Sigmoid colon (tissue), 7 donors: ENCODE measurements around the gene SCYGR2. TPM values are rescaled to one million over a fixed set of nuclear protein-coding genes. Genes with fewer than 3 reads are reported as not detected.

Source experiments
- DNase-seq: peaks from one replicate; pipeline ENCODE4 v3.0.0-alpha.2; 2019
- H3K27ac ChIP-seq, 4 donors: fragments of 200-600 bp; sonication (generic); one replicate each; pipeline ENCODE4 v1.5.1; 2016 to 2019; ENCODE audit warnings: mild to moderate bottlenecking in 1 of 4
- H3K27me3 ChIP-seq, 3 donors: fragments of 200-600 bp; sonication (generic); one replicate each; pipeline ENCODE4 v1.5.1; 2019; ENCODE audit warnings: mild to moderate bottlenecking in 1 of 3
- H3K36me3 ChIP-seq, 4 donors: fragments of 200-600 bp; sonication (generic); one replicate each; pipeline ENCODE4 v1.5.1; 2016 to 2019
- H3K4me1 ChIP-seq, 4 donors: fragments of 200-600 bp; sonication (generic); one replicate each; pipeline ENCODE4 v1.5.1; 2017 to 2019
- H3K4me3 ChIP-seq, 4 donors: fragments of 200-600 bp; sonication (generic); one replicate each; pipeline ENCODE4 v1.5.1; 2017 to 2019; ENCODE audit warnings: mild to moderate bottlenecking in 2 of 4, moderate library complexity in 1 of 4
- H3K9me3 ChIP-seq, 4 donors: fragments of 200-600 bp in 3 of 4; sonication (generic) in 3 of 4; one replicate each; pipeline versions ENCODE4 v1.5.1 to v1.6.1; 2013 to 2019
- CTCF ChIP-seq, 4 experiments: fragments of 450-650 bp in 3 of 4; fragments of 200-600 bp in 1 of 4; IDR thresholded peaks; one replicate each; pipeline ENCODE4 v1.5.1; 2016 to 2019; ENCODE audit warnings: antibody characterized with exemption in 4 of 4, mild to moderate bottlenecking in 3 of 4, moderate library complexity in 2 of 4
- EP300 ChIP-seq, 4 donors: sonication (generic); formaldehyde crosslinking; IDR thresholded peaks; one replicate each; pipeline ENCODE4 v1.6.1; 2017; ENCODE audit warnings: antibody characterized with exemption in 4 of 4
- POLR2A ChIP-seq, 2 donors: fragments of 450-650 bp; IDR thresholded peaks; one replicate each; pipeline ENCODE4 v1.6.1; 2016; ENCODE audit warnings: antibody characterized with exemption in 2 of 2, mild to moderate bottlenecking in 2 of 2, moderate library complexity in 2 of 2
- POLR2AphosphoS5 ChIP-seq, 4 donors: sonication (generic); formaldehyde crosslinking; IDR thresholded peaks; one replicate each; pipeline ENCODE4 v1.6.1; 2017; ENCODE audit warnings: antibody characterized with exemption in 4 of 4
- WGBS, 2 donors: extraction: QIAGEN DNeasy Blood & Tissue Kit; methylation state at CpG; one replicate each; pipeline ENCODE4 v1.1.7; 2013; 5-methylcytosine and 5-hydroxymethylcytosine counted together
- intact Hi-C: fragments of 100-400 bp; cut with DNase I; formaldehyde crosslinking; loops from one replicate; pipeline ENCODE4 v1.15.1; 2023
- polyA plus RNA-seq, 3 donors: library from polyadenylated mRNA; stranded (reverse); fragments of 200-250 nt; gene quantifications; one replicate each; pipeline ENCODE4 v1.2.3, GENCODE V29; 2013
- total RNA-seq, 4 donors: library from RNA; depleted of rRNA; stranded (reverse); fragments of >200 nt; gene quantifications; one replicate each; pipeline ENCODE4 v1.1.0, GENCODE V29; 2016
- donor health status: healthy with polysubstance abuse.
- donor health status: Bipolar disorder and iron deficiency.
- donor health status: healthy.

SCYGR2 gene
- total and polyA plus RNA-seq, 7 donors = not detected

GRCh38 chr2:227642656-227643055 lies 44.0 kb downstream of the SCYGR2 start:
- DNase-seq = no peak
- H3K36me3 ChIP-seq = no peaks in the 10 kb centered on the region
- intact Hi-C loops = no loop called here
- no peaks in the 10 kb centered on the region for H3K4me1 ChIP-seq
- H3K9me3 ChIP-seq = no peaks in the 10 kb centered on the region
- H3K27ac ChIP-seq = no peak overlapping the region
- 57% methylated on average over 2 of the region's 2 CpGs for WGBS, 2 donors
- TF ChIP-seq POLR2A (IDR thresholded peaks at IDR 0.05) = no peak
- no peak for TF ChIP-seq CTCF (IDR thresholded peaks at IDR 0.05)
- TF ChIP-seq EP300 (IDR thresholded peaks at IDR 0.05) = no peak
- no peak for TF ChIP-seq POLR2AphosphoS5 (IDR thresholded peaks at IDR 0.05)
- H3K4me3 ChIP-seq = no peak overlapping the region
- H3K27me3 ChIP-seq = no peaks in the 10 kb centered on the region

GRCh38 chr2:227643990-227644551 lies 45.4 kb downstream of the SCYGR2 start:
- DNase-seq = no peak
- H3K9me3 ChIP-seq = no peaks in the 10 kb centered on the region
- H3K4me1 ChIP-seq = no peaks in the 10 kb centered on the region
- WGBS, 2 donors = 62 to 77% methylated on average over 5 of the region's 5 CpGs
- TF ChIP-seq POLR2A (IDR thresholded peaks at IDR 0.05) (no peak), CTCF (IDR thresholded peaks at IDR 0.05) (no peak), EP300 (IDR thresholded peaks at IDR 0.05) (no peak), POLR2AphosphoS5 (IDR thresholded peaks at IDR 0.05) (no peak)
- no peak overlapping the region for H3K27ac ChIP-seq
- no peak overlapping the region for H3K4me3 ChIP-seq
- intact Hi-C loops = no loop called here
- H3K27me3 ChIP-seq = no peaks in the 10 kb centered on the region
- H3K36me3 ChIP-seq = no peaks in the 10 kb centered on the region

Other genes starting within 250 kb of the SCYGR2 start
- gene TM4SF20, start 219.6 kb upstream of the SCYGR2 start, total RNA-seq = not detected
- 1 to 10 TPM; 1.5 to 8.4 (median 2.3) TPM for gene TM4SF20, start 219.6 kb upstream of the SCYGR2 start, polyA plus RNA-seq
- gene SCYGR1, start 210.9 kb upstream of the SCYGR2 start, total RNA-seq = not detected
- gene SCYGR1, start 210.9 kb upstream of the SCYGR2 start, polyA plus RNA-seq = not detected
- 10 to 100 TPM; 41.8 to 53.9 (median 44.1) TPM for gene AGFG1, start 126.7 kb upstream of the SCYGR2 start, total RNA-seq
- gene AGFG1, start 126.7 kb upstream of the SCYGR2 start, polyA plus RNA-seq = 10 to 100 TPM; 36.0 to 49.5 (median 43.6) TPM
- gene SCYGR3, start 15.9 kb downstream of the SCYGR2 start, total RNA-seq = not detected
- not detected for gene SCYGR3, start 15.9 kb downstream of the SCYGR2 start, polyA plus RNA-seq
- not detected for gene SCYGR4, start 18.6 kb downstream of the SCYGR2 start, total RNA-seq
- gene SCYGR4, start 18.6 kb downstream of the SCYGR2 start, polyA plus RNA-seq = not detected
- gene SCYGR5, start 67.9 kb downstream of the SCYGR2 start, total RNA-seq = not detected
- gene SCYGR5, start 67.9 kb downstream of the SCYGR2 start, polyA plus RNA-seq = not detected
- gene SLC19A3, start 119.1 kb downstream of the SCYGR2 start, total RNA-seq = 1 to 10 TPM in 3 of 4 donors, under 1 TPM in 1; 0.95 to 8.2 (median 1.5) TPM
- gene SLC19A3, start 119.1 kb downstream of the SCYGR2 start, polyA plus RNA-seq = 1 to 10 TPM in 2 of 3 donors, under 1 TPM in 1; 0.69 to 4.6 (median 1.2) TPM
- gene SCYGR6, start 125.9 kb downstream of the SCYGR2 start, total RNA-seq = not detected
- not detected for gene SCYGR6, start 125.9 kb downstream of the SCYGR2 start, polyA plus RNA-seq
- not detected for gene SCYGR7, start 129.4 kb downstream of the SCYGR2 start, total RNA-seq
- not detected for gene SCYGR7, start 129.4 kb downstream of the SCYGR2 start, polyA plus RNA-seq
- not detected for gene SCYGR8, start 147.0 kb downstream of the SCYGR2 start, total RNA-seq
- gene SCYGR8, start 147.0 kb downstream of the SCYGR2 start, polyA plus RNA-seq = not detected
- gene CCL20, start 214.9 kb downstream of the SCYGR2 start, total RNA-seq = 10 to 100 TPM in 1 of 4 donors, 1 to 10 TPM in 1, not detected in 2; 6.4 to 11.4 TPM
- 100 to 1,000 TPM in 1 of 3 donors, 10 to 100 TPM in 2; 15.6 to 255 (median 61.3) TPM for gene CCL20, start 214.9 kb downstream of the SCYGR2 start, polyA plus RNA-seq